Cardiac fibroblast (primary cell): Measurements from ENCODE around the gene GATA5.

ENCODE experiments used
- DNase-seq, 2 donors: peaks; one replicate each; pipeline versions ENCODE4 v3.0.0 to v3.0.0-alpha.2; 2010; ENCODE audit warnings: low read depth in 2 of 2
- H3K4me3 ChIP-seq, 2 donors: replicated peaks in 1 of 2; 1 replicate in 1 of 2; 2 replicates in 1 of 2; pipeline ENCODE4 v1.5.1; 2011; ENCODE audit warnings: low read depth in 2 of 2, low read length in 2 of 2, mild to moderate bottlenecking in 2 of 2, moderate library complexity in 1 of 2
- TF ChIP-seq, protein P1 (sequence below): IDR thresholded peaks from one replicate; pipeline ENCODE4 v1.5.1; 2011; ENCODE audit warnings: low read depth, mild to moderate bottlenecking, low read length, inconsistent platforms

Gene GATA5

DNA sequence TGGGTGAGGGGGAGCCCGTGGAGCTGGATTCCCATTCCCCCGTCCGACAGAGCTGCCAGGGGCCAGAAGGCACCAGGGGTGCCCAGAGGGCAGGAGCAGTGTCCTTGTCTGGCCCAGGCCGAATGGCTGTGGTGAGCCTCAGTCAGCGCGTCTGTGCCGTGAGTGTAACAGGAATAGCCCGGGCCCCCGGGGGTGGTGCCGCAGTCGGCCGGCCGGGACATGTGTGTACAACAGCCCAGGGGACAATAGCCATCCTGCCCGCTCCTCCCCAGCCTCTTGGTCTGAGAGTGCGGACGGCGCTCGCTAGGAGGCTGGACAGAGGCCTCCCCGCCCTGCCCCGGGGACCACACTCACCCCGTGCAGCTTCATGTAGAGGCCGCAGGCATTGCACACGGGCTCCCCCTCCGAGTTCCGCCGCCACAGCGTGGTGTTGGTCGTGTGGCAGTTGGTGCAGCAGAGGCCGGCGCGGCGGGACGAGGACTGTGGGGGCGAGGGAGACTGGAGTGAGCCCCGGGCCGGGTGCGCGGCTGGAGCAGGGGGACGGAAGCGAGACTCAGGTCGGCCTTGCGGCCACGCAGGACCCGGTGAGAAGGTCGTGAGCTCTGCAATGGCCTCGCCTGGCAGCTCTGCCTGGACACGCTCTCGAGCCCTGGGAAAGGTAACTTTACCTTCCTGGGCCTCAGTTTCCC is 9.6 kb downstream of the GATA5 start:
- H3K4me3 ChIP-seq = no peak overlapping the region
- TF ChIP-seq, protein P1, sequence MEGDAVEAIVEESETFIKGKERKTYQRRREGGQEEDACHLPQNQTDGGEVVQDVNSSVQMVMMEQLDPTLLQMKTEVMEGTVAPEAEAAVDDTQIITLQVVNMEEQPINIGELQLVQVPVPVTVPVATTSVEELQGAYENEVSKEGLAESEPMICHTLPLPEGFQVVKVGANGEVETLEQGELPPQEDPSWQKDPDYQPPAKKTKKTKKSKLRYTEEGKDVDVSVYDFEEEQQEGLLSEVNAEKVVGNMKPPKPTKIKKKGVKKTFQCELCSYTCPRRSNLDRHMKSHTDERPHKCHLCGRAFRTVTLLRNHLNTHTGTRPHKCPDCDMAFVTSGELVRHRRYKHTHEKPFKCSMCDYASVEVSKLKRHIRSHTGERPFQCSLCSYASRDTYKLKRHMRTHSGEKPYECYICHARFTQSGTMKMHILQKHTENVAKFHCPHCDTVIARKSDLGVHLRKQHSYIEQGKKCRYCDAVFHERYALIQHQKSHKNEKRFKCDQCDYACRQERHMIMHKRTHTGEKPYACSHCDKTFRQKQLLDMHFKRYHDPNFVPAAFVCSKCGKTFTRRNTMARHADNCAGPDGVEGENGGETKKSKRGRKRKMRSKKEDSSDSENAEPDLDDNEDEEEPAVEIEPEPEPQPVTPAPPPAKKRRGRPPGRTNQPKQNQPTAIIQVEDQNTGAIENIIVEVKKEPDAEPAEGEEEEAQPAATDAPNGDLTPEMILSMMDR = no peak
- no peak for DNase-seq

- TF ChIP-seq, protein P1 = no peak
- no peak overlapping the region for H3K4me3 ChIP-seq
Measured at GRCh38 chr20:62464990-62465389, 10.8 kb downstream of the GATA5 start.

GRCh38 chr20:62464425-62464770 is 11.4 kb downstream of the GATA5 start:
- TF ChIP-seq, protein P1 = no peak
- DNase-seq = no peak
- no peak overlapping the region for H3K4me3 ChIP-seq

More at GRCh38 chr20:62464990-62465389, 10.8 kb downstream of the GATA5 start:
- DNase-seq = no peak

DNA sequence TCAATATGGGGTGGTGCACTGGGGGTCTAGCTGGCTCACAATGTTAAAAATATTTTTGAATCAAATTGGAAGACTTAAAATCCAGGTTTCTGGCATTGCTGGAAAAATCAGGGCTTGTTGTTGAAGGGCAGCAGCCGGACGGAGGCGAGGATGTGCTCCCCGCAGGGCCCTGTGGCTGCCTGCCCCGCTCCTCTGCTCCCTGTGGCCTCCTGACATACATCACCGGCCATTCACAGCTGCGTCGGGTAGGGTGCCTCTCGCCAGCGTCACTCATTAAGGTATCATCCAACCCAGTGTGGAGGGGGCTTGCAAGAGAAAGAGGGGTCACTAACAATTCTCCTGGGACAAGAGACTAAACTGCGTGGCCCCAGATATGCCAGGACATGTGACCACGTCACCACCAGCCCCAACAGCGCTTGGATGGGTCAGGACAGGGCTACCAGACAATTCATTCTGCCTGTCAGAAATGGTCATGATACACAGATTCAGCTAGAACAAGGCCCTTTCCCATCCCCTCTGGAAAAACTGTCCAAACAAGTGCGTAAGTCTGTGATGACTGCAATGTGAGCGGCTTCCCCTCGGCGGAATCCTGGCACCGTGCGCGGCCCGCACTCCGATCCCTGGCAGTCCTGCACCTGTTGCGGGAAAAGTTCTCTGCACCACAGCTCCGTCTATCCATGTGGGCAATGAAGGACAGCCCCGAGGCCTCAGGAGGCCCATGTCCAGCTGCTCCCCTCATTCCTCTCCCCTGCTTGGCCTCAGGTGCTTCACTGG is 12.0 kb downstream of the GATA5 start:
- TF ChIP-seq, protein P1 = no peak
- H3K4me3 ChIP-seq = no peak overlapping the region
- DNase-seq = no peak

DNA sequence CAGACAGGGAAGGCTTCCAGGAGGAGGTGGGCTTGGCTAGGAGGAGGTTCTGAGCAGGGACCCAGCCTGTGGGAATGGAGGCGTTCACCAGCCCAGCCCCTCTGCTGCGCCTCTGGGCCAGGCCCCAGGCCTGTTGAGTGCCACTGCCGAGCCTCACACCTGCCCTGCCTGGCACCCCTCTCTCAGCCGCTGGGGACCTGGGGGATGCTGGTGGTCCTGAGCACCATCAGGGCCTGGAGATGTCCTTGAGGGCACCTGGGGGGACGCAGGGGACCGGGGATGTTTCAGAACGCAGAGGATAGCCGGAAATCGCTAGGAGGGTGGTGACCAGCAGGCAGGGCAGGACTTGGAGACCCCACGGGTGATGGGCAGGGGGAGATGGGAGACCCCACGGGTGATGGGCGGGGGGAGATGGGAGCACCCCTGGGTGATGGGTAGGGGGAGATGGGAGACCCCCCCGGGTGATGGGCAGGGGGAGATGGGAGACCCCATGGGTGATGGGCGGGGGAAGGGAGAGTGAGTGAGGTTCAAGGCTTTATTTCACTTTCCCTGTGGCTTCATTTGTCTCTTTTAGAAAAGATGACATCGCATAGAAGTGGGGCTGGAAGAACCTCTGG is 12.7 kb downstream of the GATA5 start:
- TF ChIP-seq, protein P1 = no peak
- no peak overlapping the region for H3K4me3 ChIP-seq
- no peak for DNase-seq

- H3K4me3 ChIP-seq = no peak overlapping the region
- TF ChIP-seq, protein P1 = no peak
- no peak for DNase-seq
Measured at GRCh38 chr20:62461834-62462233, 14.0 kb downstream of the GATA5 start.
